ENCODE measurements around the gene RAB40B. TPM values are rescaled to one million over a fixed set of nuclear protein-coding genes. Genes with fewer than 3 reads are reported as not detected.

RAB40B gene
- total RNA-seq, 1 experiment from 2014 or later, result 17.9 TPM

DNA sequence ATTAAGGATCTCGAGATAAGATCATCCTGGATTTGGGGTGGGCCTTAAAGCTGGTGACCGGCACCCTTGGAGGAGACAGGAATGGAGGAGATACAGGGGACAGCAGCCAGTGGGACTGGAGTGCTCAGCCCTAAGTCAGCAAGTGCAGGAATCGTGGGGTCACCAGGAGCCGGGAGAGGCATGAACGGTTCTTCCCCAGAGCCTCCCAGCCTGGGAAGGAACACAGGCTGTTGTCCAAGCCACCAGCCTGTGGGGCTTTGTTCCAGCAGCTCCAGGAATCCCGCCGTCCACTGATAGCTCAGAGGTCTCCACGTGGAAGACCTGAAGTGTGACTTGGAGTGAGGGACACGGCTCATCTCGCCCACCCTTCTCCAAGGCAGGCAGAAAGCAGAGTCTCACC, 47.8 kb downstream of the RAB40B start:
- DNase-seq (ENCODE audit: low read depth), result no peak

DNA sequence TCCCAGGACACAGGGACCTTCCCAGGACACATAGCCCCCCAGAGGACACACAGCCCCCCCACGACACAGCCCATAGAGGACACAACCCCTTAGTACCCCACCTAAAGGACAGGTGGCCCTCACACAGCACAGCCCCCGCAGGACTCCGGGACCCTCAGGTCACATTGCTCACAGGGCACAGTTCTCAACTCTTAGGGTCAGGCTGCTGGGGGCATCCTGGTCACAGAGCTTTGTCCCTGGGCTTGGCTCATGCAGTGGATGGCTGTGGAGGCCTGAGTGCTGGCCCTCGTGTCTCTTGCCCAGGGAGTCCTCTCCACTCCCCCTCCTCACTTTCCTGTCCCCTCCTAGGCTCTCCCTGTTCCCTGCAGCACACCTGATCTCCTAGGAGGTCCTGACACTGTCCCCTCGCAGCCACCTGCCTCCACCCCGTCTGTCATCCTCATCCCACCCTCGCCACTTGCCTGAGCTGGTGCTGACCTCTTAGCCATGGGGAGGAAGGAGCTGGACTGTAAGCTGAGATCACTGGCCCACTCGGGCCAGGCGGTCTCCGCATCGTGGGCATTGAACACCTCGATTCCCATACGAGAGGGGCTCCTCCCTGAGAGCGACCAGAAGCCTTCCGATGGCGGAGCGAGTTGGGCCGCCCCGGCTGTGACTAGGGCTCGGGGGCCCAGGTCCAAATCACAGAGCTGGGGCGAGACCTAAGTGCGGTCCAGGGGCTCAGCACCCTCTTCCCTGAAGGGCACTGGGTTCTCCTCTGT, 48.8 kb downstream of the RAB40B start:
- no peak for DNase-seq (ENCODE audit: low read depth)

GRCh38 chr17:82648742-82649331, 49.7 kb downstream of the RAB40B start:
- DNase-seq (ENCODE audit: low read depth), result no peak

DNA sequence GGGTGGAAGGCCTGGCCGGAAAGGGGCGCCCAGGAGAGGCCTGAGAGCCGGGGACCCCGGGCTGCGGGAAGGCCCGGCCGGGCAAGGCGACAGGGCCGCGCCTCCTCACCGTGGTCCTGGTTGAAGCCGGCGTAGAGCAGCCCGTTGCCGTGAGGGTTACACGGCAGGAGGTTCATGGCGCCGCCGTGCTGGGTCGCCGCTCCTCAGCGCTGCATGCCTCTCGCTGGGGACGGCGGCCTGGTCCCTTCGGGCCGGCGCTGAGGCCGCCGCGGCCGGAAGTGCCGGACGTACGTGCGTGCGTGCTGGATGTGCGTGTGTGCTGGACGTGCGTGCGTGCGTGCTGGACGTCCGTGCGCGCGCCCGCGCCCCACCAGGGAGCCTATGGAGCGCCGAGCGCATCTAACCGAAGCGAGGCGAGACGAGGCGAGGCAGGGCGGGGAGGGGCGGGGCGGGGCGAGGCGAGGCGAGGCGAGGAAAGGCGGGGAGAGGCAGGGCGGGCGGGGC, 50.3 kb downstream of the RAB40B start, which contains the start of gene WDR45B:
Gene WDR45B (minus strand): TSS at position 280 of the 504 bp plus-strand sequence. CDS start 104 bp downstream, at position 176.
- peak; percentile 96 for DNase-seq (ENCODE audit: low read depth)

- no peak for DNase-seq (ENCODE audit: low read depth)
Measured at GRCh38 chr17:82647593-82648164, 50.8 kb downstream of the RAB40B start.

- DNase-seq (ENCODE audit: low read depth), result peak; percentile 13
Measured at GRCh38 chr17:82645516-82645915, 53.0 kb downstream of the RAB40B start.

DNA sequence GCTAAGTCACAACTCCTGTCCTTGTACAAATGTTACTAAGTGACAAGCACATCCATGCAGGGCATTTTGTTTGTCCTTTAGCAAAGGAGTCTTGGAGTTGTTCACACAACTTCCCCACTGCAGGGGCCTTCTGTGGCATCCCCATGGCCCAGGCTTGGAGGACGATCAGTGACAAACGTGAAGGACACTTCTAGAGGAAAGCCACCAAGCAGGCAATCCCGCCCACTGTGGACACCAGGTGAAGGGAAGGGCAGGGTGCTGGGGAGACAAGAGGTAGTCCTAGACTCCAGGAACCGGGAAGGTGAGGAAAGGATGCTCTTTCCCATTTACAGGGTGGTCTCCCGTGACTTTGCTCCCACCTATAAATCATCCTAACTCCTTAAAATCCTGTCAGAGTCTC, 54.4 kb downstream of the RAB40B start:
- DNase-seq (ENCODE audit: low read depth), result no peak

DNA sequence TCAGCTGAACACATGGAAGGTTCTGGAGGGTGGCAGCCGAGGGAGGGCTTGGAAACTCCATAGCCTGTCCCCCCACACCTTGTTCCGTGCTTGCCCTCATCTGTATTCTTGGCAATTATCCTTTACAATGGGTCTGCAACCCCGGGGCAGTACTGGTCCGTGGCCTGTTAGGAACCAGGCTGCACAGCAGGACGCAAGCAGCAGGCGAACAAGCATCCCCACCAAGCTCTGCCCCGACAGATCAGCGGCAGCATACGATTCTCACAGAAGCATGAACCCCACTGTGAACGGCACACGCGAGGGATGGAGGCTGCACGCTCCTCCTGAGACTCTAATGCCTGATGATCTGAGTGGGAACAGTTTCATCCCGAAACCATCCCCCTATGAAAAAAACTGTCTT, 56.5 kb downstream of the RAB40B start:
- no peak for DNase-seq (ENCODE audit: low read depth)

DNA sequence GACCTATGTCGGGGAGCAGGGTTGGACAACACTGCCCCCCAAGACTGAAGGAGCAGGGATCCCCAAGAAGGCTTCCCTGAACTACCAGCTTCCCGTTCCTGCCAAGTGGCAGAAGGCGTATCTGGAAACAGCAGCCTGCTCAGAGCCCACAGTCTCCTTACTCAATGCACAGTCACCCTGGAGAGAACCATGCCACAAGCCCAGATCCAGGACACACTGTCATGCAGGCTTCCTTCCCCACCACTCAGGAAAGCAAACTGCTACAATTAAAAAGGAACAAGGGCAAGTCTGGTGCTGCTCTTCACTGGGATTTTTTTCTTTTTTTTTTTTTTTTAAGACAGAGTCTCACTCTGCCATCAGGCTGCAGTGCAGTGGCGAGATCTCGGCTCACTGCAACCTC, 58.5 kb downstream of the RAB40B start:
- no peak for DNase-seq (ENCODE audit: low read depth)

- DNase-seq (ENCODE audit: low read depth), result no peak
Measured at GRCh38 chr17:82639628-82640027, 58.9 kb downstream of the RAB40B start.

- no peak for DNase-seq (ENCODE audit: low read depth)
Measured at GRCh38 chr17:82638183-82638773, 60.2 kb downstream of the RAB40B start.

DNA sequence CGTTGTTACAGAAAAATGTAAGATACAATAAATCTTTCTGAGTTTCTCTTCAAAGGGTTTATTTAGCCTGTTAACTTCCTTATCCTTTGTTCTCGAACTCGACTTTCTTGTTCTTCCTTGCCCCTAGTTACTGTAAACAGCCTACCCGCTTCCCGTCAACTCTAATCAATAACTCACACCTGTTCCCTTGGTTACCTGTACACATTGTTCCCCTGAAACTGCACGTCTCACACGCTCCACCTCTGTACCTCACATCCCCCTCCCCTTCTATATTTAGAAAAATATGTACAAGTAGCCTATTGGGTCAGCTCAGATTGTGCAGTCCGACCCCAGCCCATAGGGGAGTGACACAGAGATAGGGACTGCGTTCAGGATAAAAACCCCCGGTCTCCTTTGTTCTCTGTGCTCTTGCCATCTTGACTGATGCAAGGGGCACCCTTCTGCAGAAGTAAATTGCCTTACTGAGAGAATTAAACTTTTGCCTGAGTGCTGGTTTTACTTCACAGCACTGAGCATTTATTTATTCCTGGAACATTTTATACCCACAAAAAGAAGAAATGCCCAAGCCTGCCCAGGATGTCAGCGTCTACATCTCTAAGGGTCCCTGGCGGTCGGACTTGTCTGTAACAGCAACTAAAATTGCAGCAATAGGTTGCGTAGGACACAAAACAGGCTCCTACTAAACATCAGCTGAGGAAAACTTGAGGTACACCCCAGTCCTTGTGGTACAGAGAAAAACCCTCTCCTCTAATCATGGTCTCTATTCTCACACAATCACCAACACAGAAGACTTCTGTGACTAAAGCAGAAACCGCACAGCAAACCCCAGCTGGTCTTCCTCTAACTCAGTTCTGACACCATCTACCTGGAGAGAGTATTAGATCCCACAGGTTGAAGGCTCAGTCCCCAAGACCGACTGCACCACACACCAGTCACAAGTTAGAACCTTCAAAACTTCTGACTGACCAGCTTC, 61.6 kb downstream of the RAB40B start:
- no peak for DNase-seq (ENCODE audit: low read depth)

GRCh38 chr17:82633343-82633742, 65.2 kb downstream of the RAB40B start:
- DNase-seq (ENCODE audit: low read depth), result no peak

- peak; percentile 22 for DNase-seq (ENCODE audit: low read depth)
Measured at GRCh38 chr17:82632451-82632850, 66.0 kb downstream of the RAB40B start.

- no peak for DNase-seq (ENCODE audit: low read depth)
Measured at GRCh38 chr17:82631544-82631943, 67.0 kb downstream of the RAB40B start.

DNA sequence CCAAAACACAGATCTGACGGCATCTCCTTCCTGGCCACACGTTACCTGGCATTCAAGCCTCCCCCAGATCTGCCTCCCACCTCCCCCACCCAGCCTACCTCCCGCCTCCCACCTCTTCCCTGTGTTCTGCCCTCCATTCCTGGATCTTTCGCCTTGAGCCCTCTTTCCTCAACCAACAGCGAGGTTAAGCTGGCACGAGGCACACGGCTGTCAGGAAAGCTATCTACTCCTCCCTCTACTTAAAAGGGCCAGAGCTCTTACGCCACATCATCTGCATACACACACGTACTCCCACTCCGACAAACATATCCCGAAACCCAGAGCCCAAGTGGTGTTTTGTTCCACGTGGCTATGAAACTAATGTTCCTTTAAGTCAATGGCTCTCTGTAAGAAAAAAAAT, 68.3 kb downstream of the RAB40B start:
- DNase-seq (ENCODE audit: low read depth), result no peak

DNA sequence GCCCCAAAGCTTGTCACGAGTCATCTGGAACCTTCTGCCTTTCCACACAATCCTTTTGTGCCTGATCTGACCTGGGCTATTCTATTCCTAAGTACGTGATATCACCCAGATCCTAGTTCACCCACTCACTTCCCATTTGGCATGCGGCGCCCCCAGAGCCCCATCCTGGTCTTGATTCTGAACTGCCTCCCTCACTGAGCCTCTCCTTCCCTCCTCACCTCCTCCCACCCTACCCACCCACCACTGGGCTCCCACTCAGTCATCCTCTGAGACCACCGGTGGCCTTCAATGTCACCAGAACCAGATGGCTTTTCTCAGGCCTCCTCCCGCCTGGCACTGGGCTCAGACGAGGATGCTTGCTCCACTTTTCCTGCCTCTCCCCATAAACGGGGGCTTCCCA, 68.8 kb downstream of the RAB40B start:
- no peak for DNase-seq (ENCODE audit: low read depth)

DNA sequence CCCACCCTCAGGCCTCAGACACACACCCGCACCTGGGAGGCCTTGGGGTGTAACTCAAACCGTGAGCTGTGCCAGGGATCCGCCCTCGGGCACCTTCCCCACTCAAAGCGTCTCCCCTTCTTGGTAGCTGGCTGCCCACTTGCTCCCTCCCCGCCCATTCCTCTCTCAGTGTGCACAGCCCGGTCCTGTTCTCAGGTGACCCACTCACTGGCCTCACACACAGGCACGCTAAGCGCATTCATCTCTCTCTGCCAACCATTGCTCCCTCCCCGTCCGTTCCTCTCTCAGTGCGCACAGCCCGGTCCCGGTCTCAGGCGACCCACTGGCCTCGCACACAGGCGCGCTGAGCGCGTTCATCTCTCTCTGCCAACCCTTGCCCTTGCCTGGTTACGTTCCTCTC, 71.1 kb downstream of the RAB40B start:
- DNase-seq (ENCODE audit: low read depth), result no peak

- DNase-seq (ENCODE audit: low read depth), result no peak
Measured at GRCh38 chr17:82623707-82624106, 74.8 kb downstream of the RAB40B start.

DNA sequence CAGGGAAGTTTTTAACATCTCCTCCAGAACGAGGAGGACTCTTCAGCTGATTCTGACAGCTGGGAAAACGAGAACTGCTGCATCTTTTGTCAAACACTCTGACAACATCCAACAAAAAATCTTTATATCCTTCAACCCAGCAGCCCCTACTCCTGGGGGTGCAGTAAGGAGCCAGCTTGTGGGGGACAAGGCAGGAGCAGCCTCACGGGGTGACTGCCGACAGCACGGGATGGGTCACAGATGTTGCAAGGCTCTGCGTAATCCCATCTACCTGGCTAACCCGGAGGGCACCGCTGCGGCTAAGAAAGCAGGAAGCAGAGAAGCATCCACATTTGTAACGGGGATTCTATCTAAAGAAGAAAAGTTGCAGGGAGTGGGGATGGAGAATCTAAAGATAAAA, 78.9 kb downstream of the RAB40B start:
- no peak for DNase-seq (ENCODE audit: low read depth)

- DNase-seq (ENCODE audit: low read depth), result no peak
Measured at GRCh38 chr17:82619211-82619610, 79.3 kb downstream of the RAB40B start.
